ENCODE measurements around the gene TMEM79.

Gene TMEM79

DNA sequence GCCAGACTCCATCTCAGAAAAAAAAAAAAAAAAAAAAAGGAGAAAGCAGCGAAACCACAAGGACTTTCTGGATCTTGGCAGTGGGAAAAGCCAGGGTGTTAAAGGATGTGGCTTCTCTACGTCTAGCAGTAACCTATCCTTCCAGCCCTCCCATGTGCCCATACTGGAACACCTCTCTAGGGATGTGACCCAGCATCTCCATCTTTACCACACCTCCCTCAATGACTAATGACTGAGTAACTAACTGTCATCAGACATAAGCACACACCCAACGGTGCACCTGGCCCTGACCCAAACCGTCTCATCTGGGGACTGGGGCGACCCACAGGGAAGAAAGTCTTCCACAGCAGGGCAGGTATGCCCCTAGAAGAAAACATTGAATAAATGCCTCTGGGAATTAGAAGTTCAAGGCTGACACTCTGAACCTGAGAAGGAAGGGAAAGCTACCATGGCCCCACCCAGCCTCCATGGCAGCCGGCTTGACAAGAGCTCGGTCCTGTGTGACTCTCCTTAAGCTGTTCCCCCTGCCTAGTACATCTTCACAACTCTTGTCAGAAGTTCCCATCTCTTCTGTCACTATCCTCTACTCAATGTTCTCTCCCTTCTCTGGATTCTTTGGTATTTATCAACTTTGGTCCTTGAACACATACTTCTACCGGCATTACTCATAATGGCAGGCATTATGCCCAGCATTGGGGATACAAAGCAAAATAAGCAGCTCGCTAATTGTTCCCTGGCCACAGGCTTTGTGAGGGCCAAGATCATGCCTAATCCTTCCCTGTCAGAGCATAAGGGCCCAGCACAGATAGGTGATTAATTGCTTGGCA, 21.5 kb upstream of the TMEM79 start:
- Histone ChIP-seq H3K4me3 (replicated peaks; ENCODE audit: low read depth, low read length) (no peak overlapping the region), H3K27me3 (replicated peaks; ENCODE audit: control insufficient read depth, insufficient read depth, low read length) (no peaks in the 10 kb centered on the region), H3K36me3 (ENCODE audit: control insufficient read depth, insufficient read depth, low read length) (peaks cover 62% of the 10 kb centered on the region)
- DNase-seq (ENCODE audit: extremely low read depth, insufficient read length) = no peak
- TF ChIP-seq, protein P1, sequence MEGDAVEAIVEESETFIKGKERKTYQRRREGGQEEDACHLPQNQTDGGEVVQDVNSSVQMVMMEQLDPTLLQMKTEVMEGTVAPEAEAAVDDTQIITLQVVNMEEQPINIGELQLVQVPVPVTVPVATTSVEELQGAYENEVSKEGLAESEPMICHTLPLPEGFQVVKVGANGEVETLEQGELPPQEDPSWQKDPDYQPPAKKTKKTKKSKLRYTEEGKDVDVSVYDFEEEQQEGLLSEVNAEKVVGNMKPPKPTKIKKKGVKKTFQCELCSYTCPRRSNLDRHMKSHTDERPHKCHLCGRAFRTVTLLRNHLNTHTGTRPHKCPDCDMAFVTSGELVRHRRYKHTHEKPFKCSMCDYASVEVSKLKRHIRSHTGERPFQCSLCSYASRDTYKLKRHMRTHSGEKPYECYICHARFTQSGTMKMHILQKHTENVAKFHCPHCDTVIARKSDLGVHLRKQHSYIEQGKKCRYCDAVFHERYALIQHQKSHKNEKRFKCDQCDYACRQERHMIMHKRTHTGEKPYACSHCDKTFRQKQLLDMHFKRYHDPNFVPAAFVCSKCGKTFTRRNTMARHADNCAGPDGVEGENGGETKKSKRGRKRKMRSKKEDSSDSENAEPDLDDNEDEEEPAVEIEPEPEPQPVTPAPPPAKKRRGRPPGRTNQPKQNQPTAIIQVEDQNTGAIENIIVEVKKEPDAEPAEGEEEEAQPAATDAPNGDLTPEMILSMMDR (IDR thresholded peaks at IDR 0.05; ENCODE audit: insufficient read depth, low read length, poor library complexity, severe bottlenecking) = no peak

DNA sequence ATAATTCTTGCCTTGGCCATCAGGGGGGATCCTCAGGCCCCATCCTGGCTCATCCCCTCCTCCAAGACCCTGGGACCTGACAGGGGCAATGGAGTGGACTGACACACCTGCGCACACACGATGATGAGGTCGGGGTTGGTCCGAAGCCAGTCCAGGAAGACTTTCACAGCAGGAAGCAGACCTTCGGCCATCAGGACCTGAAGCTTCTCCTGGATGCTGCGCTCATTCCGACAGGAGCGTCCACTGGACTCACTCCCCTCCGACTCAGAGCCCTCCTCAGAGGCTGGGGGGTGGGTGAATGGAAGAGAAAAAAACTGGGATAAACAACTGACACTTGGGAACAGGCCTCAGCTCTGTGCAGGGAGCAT, 20.9 kb upstream of the TMEM79 start:
- TF ChIP-seq, protein P1 (IDR thresholded peaks at IDR 0.05; ENCODE audit: insufficient read depth, low read length, poor library complexity, severe bottlenecking) = no peak
- Histone ChIP-seq H3K4me3 (replicated peaks; ENCODE audit: low read depth, low read length) (no peak overlapping the region), H3K36me3 (ENCODE audit: control insufficient read depth, insufficient read depth, low read length) (peaks cover 61% of the 10 kb centered on the region), H3K27me3 (replicated peaks; ENCODE audit: control insufficient read depth, insufficient read depth, low read length) (no peaks in the 10 kb centered on the region)
- no peak for DNase-seq (ENCODE audit: extremely low read depth, insufficient read length)

DNA sequence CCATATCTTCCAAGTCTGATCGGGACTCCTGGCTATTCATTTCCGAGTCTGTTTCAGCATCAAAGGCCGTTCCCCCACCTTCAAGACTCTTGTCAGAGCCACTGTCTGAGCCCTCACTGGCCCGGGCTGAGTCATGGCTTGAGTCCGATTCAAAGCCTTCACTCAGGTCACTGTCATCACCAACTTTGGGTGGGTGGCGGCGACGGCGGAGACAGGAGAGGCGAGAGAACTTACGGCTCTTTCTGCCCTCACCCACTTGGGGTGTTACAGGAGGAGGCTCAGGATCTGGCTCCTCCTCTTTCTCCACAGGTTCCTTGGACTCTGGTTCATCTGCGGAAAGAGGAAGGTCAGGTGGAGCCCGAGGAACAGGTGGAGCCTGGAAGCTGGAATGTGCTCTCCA, 18.1 kb upstream of the TMEM79 start:
- Histone ChIP-seq H3K4me3 (replicated peaks; ENCODE audit: low read depth, low read length) (no peak overlapping the region), H3K27me3 (replicated peaks; ENCODE audit: control insufficient read depth, insufficient read depth, low read length) (no peaks in the 10 kb centered on the region), H3K36me3 (ENCODE audit: control insufficient read depth, insufficient read depth, low read length) (peaks cover 45% of the 10 kb centered on the region)
- DNase-seq (ENCODE audit: extremely low read depth, insufficient read length) = no peak
- TF ChIP-seq, protein P1 (IDR thresholded peaks at IDR 0.05; ENCODE audit: insufficient read depth, low read length, poor library complexity, severe bottlenecking) = no peak

DNA sequence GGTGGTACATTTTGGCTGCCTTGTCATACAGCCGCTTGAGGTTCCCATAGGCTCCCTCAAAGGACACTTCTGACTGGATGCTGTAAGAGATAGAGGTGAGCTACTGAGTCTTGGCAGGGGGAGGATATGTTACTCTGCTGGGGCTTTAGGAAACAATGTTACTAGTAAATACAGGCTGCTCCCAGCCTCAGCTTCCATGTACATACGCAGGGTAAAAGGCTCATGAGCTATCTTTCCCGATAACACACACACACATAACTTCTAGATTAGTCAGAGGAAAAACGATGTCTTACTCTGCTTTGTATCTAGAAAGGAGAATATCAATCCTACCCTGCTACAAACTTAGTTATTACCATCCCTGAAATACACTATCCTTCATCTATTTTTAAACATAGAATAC, 15.8 kb upstream of the TMEM79 start:
- no peak for DNase-seq (ENCODE audit: extremely low read depth, insufficient read length)
- Histone ChIP-seq H3K36me3 (ENCODE audit: control insufficient read depth, insufficient read depth, low read length) (peaks cover 43% of the 10 kb centered on the region), H3K4me3 (replicated peaks; ENCODE audit: low read depth, low read length) (no peak overlapping the region), H3K27me3 (replicated peaks; ENCODE audit: control insufficient read depth, insufficient read depth, low read length) (no peaks in the 10 kb centered on the region)
- TF ChIP-seq, protein P1 (IDR thresholded peaks at IDR 0.05; ENCODE audit: insufficient read depth, low read length, poor library complexity, severe bottlenecking) = no peak

DNA sequence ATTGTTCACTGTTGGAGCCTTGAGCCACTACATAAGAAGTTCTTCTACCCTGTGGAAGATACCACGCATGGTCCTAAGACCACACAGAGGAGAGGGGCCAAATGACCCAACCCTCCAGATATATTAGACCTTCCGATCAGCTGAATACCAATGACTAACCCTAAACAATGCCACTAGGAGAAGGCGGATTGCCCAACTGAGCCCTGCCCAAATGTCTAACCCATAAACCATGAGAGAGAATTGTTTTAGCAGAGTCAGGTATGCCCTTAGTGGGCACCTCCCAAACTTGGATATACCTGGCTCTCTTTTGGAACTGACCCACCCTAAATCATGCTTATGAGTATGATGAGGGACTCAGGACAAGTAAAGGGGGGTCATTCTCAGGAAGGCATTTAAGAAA, 13.8 kb upstream of the TMEM79 start:
- TF ChIP-seq, protein P1 (IDR thresholded peaks at IDR 0.05; ENCODE audit: insufficient read depth, low read length, poor library complexity, severe bottlenecking) = no peak
- H3K27me3 ChIP-seq (replicated peaks; ENCODE audit: control insufficient read depth, insufficient read depth, low read length) = no peaks in the 10 kb centered on the region
- no peak for DNase-seq (ENCODE audit: extremely low read depth, insufficient read length)
- no peak overlapping the region for H3K4me3 ChIP-seq (replicated peaks; ENCODE audit: low read depth, low read length)
- H3K36me3 ChIP-seq (ENCODE audit: control insufficient read depth, insufficient read depth, low read length) = peaks cover 41% of the 10 kb centered on the region

Data from GM06990 (cell line).